Lung (tissue), 12 donors: ENCODE results near the gene STAC2. TPM values are rescaled to one million over a fixed set of nuclear protein-coding genes. Genes with fewer than 3 reads are reported as not detected.

Experiments used
- ATAC-seq: fragments of 200-7000 bp; cut with Tn5 transposase; one replicate; pipeline ENCODE4 v1.9.1; 2020; ENCODE audit warnings: moderate number of reproducible peaks; ENCODE audit not compliant: insufficient read depth, low FRiP score
- DNase-seq, 3 donors: peaks; one replicate each; pipeline ENCODE4 v3.0.0-alpha.2; 2013 to 2017
- H3K27ac ChIP-seq, 2 donors: one replicate each; pipeline ENCODE4 v1.5.1; 2013; ENCODE audit warnings: mild to moderate bottlenecking in 2 of 2, moderate library complexity in 2 of 2, control low read depth in 1 of 2, inconsistent platforms in 1 of 2, low read depth in 1 of 2, low read length in 1 of 2
- H3K27me3 ChIP-seq, 3 donors: one replicate each; pipeline ENCODE4 v1.5.1; 2013; ENCODE audit warnings: low read length in 2 of 3; ENCODE audit not compliant: control insufficient read depth in 3 of 3, insufficient read depth in 3 of 3
- H3K36me3 ChIP-seq, 4 donors: one replicate each; pipeline ENCODE4 v1.5.1; 2013; ENCODE audit warnings: low read length in 4 of 4, mild to moderate bottlenecking in 1 of 4, moderate library complexity in 1 of 4; ENCODE audit not compliant: control insufficient read depth in 4 of 4, insufficient read depth in 4 of 4
- H3K4me1 ChIP-seq, 5 donors: one replicate each; pipeline ENCODE4 v1.5.1; 2013; ENCODE audit warnings: low read length in 5 of 5, mild to moderate bottlenecking in 2 of 5, moderate library complexity in 1 of 5; ENCODE audit not compliant: control insufficient read depth in 5 of 5, insufficient read depth in 5 of 5
- H3K4me3 ChIP-seq: one replicate; pipeline ENCODE4 v1.5.1; 2013; ENCODE audit warnings: mild to moderate bottlenecking, control low read depth, moderate library complexity
- H3K9ac ChIP-seq, 2 donors: one replicate each; pipeline ENCODE4 v1.5.1; 2013; ENCODE audit warnings: low read length in 2 of 2, control low read depth in 1 of 2; ENCODE audit not compliant: insufficient read depth in 1 of 2
- H3K9me3 ChIP-seq, 4 donors: one replicate each; pipeline ENCODE4 v1.5.1; 2013; ENCODE audit warnings: low read length in 3 of 4, mild to moderate bottlenecking in 1 of 4, moderate library complexity in 1 of 4; ENCODE audit not compliant: control insufficient read depth in 4 of 4, insufficient read depth in 3 of 4
- WGBS, 2 donors: extraction: QIAGEN DNeasy Blood & Tissue Kit; methylation state at CpG; one replicate each; pipeline ENCODE4 v1.1.7; 2013; 5-methylcytosine and 5-hydroxymethylcytosine counted together
- polyA plus RNA-seq, 2 donors: library from polyadenylated mRNA; stranded (reverse); fragments of 200-250 nt; gene quantifications; one replicate each; pipeline ENCODE4 v1.2.1, GENCODE V29; 2013
- total RNA-seq, 2 donors: library from RNA; depleted of rRNA in 1 of 2; stranded (reverse); fragments of >200 nt in 1 of 2; gene quantifications; one replicate each; pipeline ENCODE4 v1.2.1, GENCODE V29; 2014 to 2021
- TF ChIP-seq, protein P1 (sequence below): IDR thresholded peaks from 2 replicates; pipeline ENCODE4 v1.5.1; 2012; ENCODE audit warnings: mild to moderate bottlenecking; ENCODE audit errors: control extremely low read depth, extremely low read depth
- donor health status: control.
- donor health status: control.
- donor health status: Bipolar disorder and iron deficiency.
- donor health status: healthy.
- donor health status: DM: yes; HTN: yes; CAD: no.

STAC2 gene
- total and polyA plus RNA-seq, 4 donors, result 0.26 to 1.7 (median 0.42) TPM; not detected in 1

DNA sequence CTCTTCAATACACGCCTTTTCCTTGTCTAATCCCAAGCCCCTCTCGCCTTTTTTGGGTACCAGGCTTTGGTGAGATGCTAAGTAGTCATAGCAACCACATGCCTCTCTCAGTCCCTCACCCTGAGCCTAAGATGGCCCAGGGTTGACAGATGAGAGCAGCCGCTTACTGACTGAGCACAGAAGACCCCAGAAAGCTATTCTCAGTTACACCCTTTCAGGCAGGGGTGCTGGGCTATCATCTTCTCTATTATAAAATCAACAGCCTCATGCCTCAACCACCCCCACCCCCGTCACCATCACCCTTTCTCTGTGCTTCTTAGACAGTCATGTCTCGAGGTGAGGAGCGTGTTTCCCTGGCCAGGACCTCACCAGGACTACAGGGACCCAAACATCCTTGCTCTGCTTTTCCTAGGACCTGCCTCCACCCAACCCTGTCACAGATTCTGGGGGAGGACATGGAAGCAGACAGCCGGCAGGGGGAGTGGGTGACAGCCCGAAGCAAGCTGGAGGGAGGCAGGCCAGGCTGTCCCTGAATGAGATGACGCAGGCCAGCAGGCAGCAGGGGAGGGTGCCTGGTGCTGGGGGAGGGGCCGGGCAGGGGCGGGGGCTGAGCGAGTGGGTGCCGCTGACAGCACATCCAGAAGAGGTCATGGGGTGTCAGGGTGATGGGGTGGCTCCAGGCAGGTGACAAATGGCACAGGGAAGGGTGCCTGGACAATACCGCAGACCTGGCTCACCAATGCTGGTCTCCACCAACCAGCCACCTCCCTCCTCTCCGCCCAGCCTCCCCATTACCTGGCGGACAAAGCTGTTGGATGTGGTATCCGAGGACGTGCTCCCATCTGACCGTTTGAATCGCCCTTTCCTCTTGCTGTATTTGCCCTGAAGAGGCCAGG lies 31.4 kb downstream of the STAC2 start:
- Histone ChIP-seq H3K9ac (no peak overlapping the region), H3K27me3 (no peaks in the 10 kb centered on the region), H3K4me3 (no peak overlapping the region), H3K4me1 (peaks cover 0 to 33% (median 9%) of the 10 kb centered on the region in 5 donors), H3K9me3 (no peaks in the 10 kb centered on the region), H3K36me3 (peaks cover 0 to 25% (median 7%) of the 10 kb centered on the region in 4 donors), H3K27ac (peak overlapping the region in 1 of 2 donors; percentile 82)
- no peak for ATAC-seq
- 64 to 80% methylated on average over 20 of the region's 20 CpGs for WGBS, 2 donors
- TF ChIP-seq, protein P1, sequence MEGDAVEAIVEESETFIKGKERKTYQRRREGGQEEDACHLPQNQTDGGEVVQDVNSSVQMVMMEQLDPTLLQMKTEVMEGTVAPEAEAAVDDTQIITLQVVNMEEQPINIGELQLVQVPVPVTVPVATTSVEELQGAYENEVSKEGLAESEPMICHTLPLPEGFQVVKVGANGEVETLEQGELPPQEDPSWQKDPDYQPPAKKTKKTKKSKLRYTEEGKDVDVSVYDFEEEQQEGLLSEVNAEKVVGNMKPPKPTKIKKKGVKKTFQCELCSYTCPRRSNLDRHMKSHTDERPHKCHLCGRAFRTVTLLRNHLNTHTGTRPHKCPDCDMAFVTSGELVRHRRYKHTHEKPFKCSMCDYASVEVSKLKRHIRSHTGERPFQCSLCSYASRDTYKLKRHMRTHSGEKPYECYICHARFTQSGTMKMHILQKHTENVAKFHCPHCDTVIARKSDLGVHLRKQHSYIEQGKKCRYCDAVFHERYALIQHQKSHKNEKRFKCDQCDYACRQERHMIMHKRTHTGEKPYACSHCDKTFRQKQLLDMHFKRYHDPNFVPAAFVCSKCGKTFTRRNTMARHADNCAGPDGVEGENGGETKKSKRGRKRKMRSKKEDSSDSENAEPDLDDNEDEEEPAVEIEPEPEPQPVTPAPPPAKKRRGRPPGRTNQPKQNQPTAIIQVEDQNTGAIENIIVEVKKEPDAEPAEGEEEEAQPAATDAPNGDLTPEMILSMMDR, result no peak
- DNase-seq, result peak; percentile 58 to 71 (median 61)

DNA sequence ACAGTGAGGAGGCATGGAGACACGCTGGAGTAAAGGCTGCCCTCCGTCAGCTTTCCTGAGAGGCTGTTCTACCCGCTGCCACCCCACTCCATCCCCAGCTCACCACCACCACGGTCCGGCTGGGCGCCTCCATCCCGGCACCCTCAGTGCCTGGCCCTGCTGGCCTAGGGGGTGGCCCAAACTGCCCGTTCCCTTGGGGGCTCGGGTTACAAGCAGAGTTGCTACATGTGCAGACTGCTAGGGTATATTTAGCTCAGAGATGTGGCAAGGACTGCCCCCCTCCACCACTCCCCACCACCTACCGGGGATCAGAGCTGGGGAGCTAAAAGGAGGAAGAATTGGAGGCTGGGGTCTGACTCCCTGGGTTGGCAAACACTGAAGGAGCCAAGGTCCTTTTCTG lies 32.4 kb downstream of the STAC2 start:
- ATAC-seq (no peak), DNase-seq (no peak)
- peaks cover 0 to 25% (median 9%) of the 10 kb centered on the region in 4 donors for H3K36me3 ChIP-seq
- TF ChIP-seq, protein P1, result no peak
- H3K9ac ChIP-seq, result no peak overlapping the region
- H3K9me3 ChIP-seq, result no peaks in the 10 kb centered on the region
- H3K4me3 ChIP-seq, result no peak overlapping the region
- H3K4me1 ChIP-seq, result peaks cover 0 to 30% (median 9%) of the 10 kb centered on the region in 5 donors
- no peaks in the 10 kb centered on the region for H3K27me3 ChIP-seq
- no peak overlapping the region for H3K27ac ChIP-seq
- 83% methylated on average over 10 of the region's 10 CpGs for WGBS, 2 donors

DNA sequence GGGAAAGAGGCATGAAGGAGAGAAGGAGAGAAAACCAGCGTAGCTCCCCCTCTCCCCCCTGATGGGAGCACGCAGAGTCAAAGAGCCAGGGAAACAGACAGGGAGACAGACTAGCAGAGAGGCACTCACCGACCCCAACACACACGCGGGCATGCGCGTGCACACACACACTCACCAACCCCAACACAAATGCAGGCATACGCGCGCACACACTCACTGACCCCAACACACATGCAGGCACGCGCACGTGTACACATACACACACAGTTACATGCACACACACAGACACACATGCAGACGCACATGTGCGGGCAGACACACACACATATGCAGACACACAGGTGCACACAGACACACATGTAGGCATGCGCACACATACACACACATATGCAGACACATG lies 32.8 kb downstream of the STAC2 start:
- H3K36me3 ChIP-seq, result peaks cover 0 to 25% (median 10%) of the 10 kb centered on the region in 4 donors
- TF ChIP-seq, protein P1, result no peak
- ATAC-seq, result no peak

More for the DNA sequence above, 32.8 kb downstream of the STAC2 start:
- Histone ChIP-seq H3K9ac (no peak overlapping the region), H3K27ac (no peak overlapping the region), H3K27me3 (no peaks in the 10 kb centered on the region), H3K9me3 (no peaks in the 10 kb centered on the region), H3K4me3 (no peak overlapping the region), H3K4me1 (peaks cover 0 to 26% (median 9%) of the 10 kb centered on the region in 5 donors)
- 96 to 98% methylated on average over 15 to 16 of the region's 16 CpGs for WGBS, 2 donors
- DNase-seq, result no peak
